Measurements from ENCODE around the gene ZSWIM3.

DNA sequence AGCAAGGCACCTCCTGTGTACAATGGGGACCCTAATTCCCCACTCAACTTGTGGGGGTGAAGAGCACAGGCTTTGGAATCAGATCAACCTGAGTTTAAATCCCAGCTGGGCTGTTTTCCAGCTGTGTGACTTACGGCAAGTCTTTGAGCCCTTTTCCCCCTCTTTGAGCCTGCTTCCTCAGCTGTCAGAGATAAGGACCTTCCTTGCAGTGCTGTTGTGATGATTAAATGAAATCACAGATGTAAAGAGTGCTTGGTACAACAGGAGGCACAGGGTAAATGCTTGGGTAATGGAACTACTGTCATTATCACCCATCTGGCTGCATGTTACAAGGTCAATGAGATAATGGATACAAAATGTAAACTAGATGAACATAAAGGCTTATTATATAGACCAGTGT is 20.6 kb upstream of the ZSWIM3 start:
- TF ChIP-seq, protein P1, sequence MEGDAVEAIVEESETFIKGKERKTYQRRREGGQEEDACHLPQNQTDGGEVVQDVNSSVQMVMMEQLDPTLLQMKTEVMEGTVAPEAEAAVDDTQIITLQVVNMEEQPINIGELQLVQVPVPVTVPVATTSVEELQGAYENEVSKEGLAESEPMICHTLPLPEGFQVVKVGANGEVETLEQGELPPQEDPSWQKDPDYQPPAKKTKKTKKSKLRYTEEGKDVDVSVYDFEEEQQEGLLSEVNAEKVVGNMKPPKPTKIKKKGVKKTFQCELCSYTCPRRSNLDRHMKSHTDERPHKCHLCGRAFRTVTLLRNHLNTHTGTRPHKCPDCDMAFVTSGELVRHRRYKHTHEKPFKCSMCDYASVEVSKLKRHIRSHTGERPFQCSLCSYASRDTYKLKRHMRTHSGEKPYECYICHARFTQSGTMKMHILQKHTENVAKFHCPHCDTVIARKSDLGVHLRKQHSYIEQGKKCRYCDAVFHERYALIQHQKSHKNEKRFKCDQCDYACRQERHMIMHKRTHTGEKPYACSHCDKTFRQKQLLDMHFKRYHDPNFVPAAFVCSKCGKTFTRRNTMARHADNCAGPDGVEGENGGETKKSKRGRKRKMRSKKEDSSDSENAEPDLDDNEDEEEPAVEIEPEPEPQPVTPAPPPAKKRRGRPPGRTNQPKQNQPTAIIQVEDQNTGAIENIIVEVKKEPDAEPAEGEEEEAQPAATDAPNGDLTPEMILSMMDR (IDR thresholded peaks at IDR 0.05), result no peak
- TF ChIP-seq POLR2A (IDR thresholded peaks at IDR 0.05; ENCODE audit: low read depth), result no peak
- no peak for TF ChIP-seq POLR2AphosphoS5 (IDR thresholded peaks at IDR 0.05)

All from esophagus muscularis mucosa (tissue), 3 donors.